OCI-LY3 (cell line): ENCODE measurements around the gene PYCR2.

ENCODE experiments used
- H2AFZ ChIP-seq: fragments of 200-600, 300-600 bp; shearing (Covaris generic); 2 replicates; pipeline ENCODE4 v1.6.0; 2014; ENCODE audit warnings: antibody characterized with exemption, low read depth, low read length
- H3K27ac ChIP-seq: fragments of 200-600, 300-600 bp; sonication (generic); 2 replicates; pipeline ENCODE4 v1.5.1; 2014; ENCODE audit warnings: mild to moderate bottlenecking, low read length, moderate library complexity, mixed read lengths
- H3K27me3 ChIP-seq: fragments of 200-600, 300-600 bp; sonication (generic); 2 replicates; pipeline ENCODE4 v1.6.1; 2014; ENCODE audit warnings: low read depth, low read length, mixed read lengths
- H3K36me3 ChIP-seq: fragments of 200-600, 300-600 bp; sonication (generic); replicated peaks from 2 replicates; pipeline ENCODE3; 2014; ENCODE audit warnings: low read depth, low read length, mixed read lengths
- H3K4me1 ChIP-seq: fragments of 300-600, 200-600 bp; sonication (generic); 2 replicates; pipeline ENCODE4 v1.6.1; 2014; ENCODE audit warnings: low read length, mixed read lengths
- H3K4me2 ChIP-seq: fragments of 200-600, 300-600 bp; sonication (generic); 2 replicates; pipeline ENCODE4 v1.6.1; 2014; ENCODE audit warnings: low read length, mixed read lengths
- H3K4me3 ChIP-seq: fragments of 300-600, 200-600 bp; sonication (generic); 2 replicates; pipeline ENCODE4 v1.5.1; 2014; ENCODE audit warnings: antibody characterized with exemption, mild to moderate bottlenecking, low read length, moderate library complexity
- H3K79me2 ChIP-seq: fragments of 300-600, 200-600 bp; shearing (Covaris generic); 2 replicates; pipeline ENCODE4 v1.6.1; 2014; ENCODE audit warnings: mild to moderate bottlenecking, low read length, mixed read lengths
- H3K9ac ChIP-seq: fragments of 300-600, 200-600 bp; shearing (Covaris generic); 2 replicates; pipeline ENCODE4 v1.6.0; 2014; ENCODE audit warnings: mild to moderate bottlenecking, low read length, moderate library complexity
- H3K9me3 ChIP-seq: fragments of 200-600, 300-600 bp; shearing (Covaris generic); 2 replicates; pipeline ENCODE4 v1.6.1; 2014; ENCODE audit warnings: low read length, mixed read lengths; ENCODE audit not compliant: insufficient read depth
- H4K20me1 ChIP-seq: fragments of 200-600, 300-600 bp; sonication (generic); 2 replicates; pipeline ENCODE4 v1.6.1; 2016; ENCODE audit warnings: low read length, mixed read lengths; ENCODE audit not compliant: insufficient read depth
- CTCF ChIP-seq: fragments of 200-600, 300-600 bp; sonication (generic); IDR thresholded peaks from 2 replicates; pipeline ENCODE4 v1.5.1; 2014; ENCODE audit warnings: antibody characterized with exemption, low read length, low read depth
- EZH2phosphoT487 ChIP-seq: fragments of 200-600 bp; shearing (Covaris generic); IDR thresholded peaks from 2 replicates; pipeline ENCODE4 v1.6.1; 2018; ENCODE audit warnings: antibody characterized with exemption, mixed run types, low read depth

Gene PYCR2

GRCh38 chr1:225921734-225922709 is 2.0 kb downstream of the PYCR2 start:
- H3K27ac ChIP-seq = no peak overlapping the region

GRCh38 chr1:225919906-225920305 is 4.1 kb downstream of the PYCR2 start:
- Histone ChIP-seq H2AFZ (no peak overlapping the region), H3K27ac (peak overlapping the region; percentile 79), H3K9ac (peak overlapping the region; percentile 49), H3K79me2 (peaks cover 42% of the 10 kb centered on the region), H3K4me1 (peaks cover 45% of the 10 kb centered on the region), H3K4me2 (peak overlapping the region; percentile 70), H3K36me3 (peaks cover 55% of the 10 kb centered on the region), H3K4me3 (peak overlapping the region; percentile 57), H3K27me3 (no peaks in the 10 kb centered on the region), H4K20me1 (peaks cover 20% of the 10 kb centered on the region), H3K9me3 (no peaks in the 10 kb centered on the region)
- TF ChIP-seq EZH2phosphoT487 (no peak), CTCF (no peak)

More at GRCh38 chr1:225921734-225922709, 2.0 kb downstream of the PYCR2 start:
- no peak overlapping the region; the same call in 1 of the 2 replicates for H3K9ac ChIP-seq
- peaks cover 48% of the 10 kb centered on the region for H3K4me1 ChIP-seq
- H3K4me3 ChIP-seq = peak overlapping the region; percentile 86; the same call in 1 of the 2 replicates
- H3K27me3 ChIP-seq = no peaks in the 10 kb centered on the region
- no peak overlapping the region for H2AFZ ChIP-seq
- H4K20me1 ChIP-seq = peaks cover 20% of the 10 kb centered on the region
- TF ChIP-seq EZH2phosphoT487 = no peak
- no peak for TF ChIP-seq CTCF
- H3K9me3 ChIP-seq = no peaks in the 10 kb centered on the region
- peak overlapping the region; percentile 93 for H3K4me2 ChIP-seq
- peaks cover 50% of the 10 kb centered on the region for H3K36me3 ChIP-seq
- peaks cover 42% of the 10 kb centered on the region for H3K79me2 ChIP-seq

GRCh38 chr1:225918280-225918679 is 5.8 kb downstream of the PYCR2 start:
- Histone ChIP-seq H3K9me3 (no peaks in the 10 kb centered on the region), H3K27me3 (no peaks in the 10 kb centered on the region), H3K36me3 (peaks cover 55% of the 10 kb centered on the region), H3K9ac (no peak overlapping the region), H3K4me1 (peaks cover 45% of the 10 kb centered on the region), H3K79me2 (peaks cover 34% of the 10 kb centered on the region), H3K27ac (no peak overlapping the region), H3K4me3 (no peak overlapping the region), H4K20me1 (peaks cover 20% of the 10 kb centered on the region), H3K4me2 (no peak overlapping the region), H2AFZ (no peak overlapping the region)
- no peak for TF ChIP-seq CTCF
- TF ChIP-seq EZH2phosphoT487 = no peak

GRCh38 chr1:225917536-225917935 is 6.5 kb downstream of the PYCR2 start:
- H3K27ac ChIP-seq = no peak overlapping the region

More at GRCh38 chr1:225917536-225917935, 6.5 kb downstream of the PYCR2 start:
- Histone ChIP-seq H4K20me1 (peaks cover 17% of the 10 kb centered on the region), H3K27me3 (no peaks in the 10 kb centered on the region), H3K9ac (no peak overlapping the region), H3K4me2 (no peak overlapping the region), H3K79me2 (peaks cover 26% of the 10 kb centered on the region), H2AFZ (no peak overlapping the region), H3K4me3 (no peak overlapping the region), H3K9me3 (no peaks in the 10 kb centered on the region), H3K36me3 (peaks cover 52% of the 10 kb centered on the region), H3K4me1 (peaks cover 39% of the 10 kb centered on the region)
- no peak for TF ChIP-seq EZH2phosphoT487
